NCI-H345 (cell line): ENCODE measurements around the gene EIF1B.
"Not testable (repeated sequence)": the region's sequence is repeated elsewhere in the genome, so short reads cannot be mapped to it uniquely, and the experiment has no call there.

Experiments used
- DNase-seq: peaks from one replicate; lab custom pipeline; 2025; lab: John Stamatoyannopoulos, UW

EIF1B gene

GRCh38 chr3:40309418-40309924 lies at the start of gene EIF1B:
TSS of gene EIF1B (plus strand) at chr3:40309707. CDS start at chr3:40309942, 235 bp downstream.
- DNase-seq = peak; percentile 95

GRCh38 chr3:40262331-40262730 lies 47.2 kb upstream of the EIF1B start:
- no peak for DNase-seq

- DNase-seq = no peak
Observed at GRCh38 chr3:40264451-40264850, 45.1 kb upstream of the EIF1B start.

GRCh38 chr3:40265181-40265580 lies 44.3 kb upstream of the EIF1B start:
- DNase-seq = no peak

- no peak for DNase-seq
Observed at GRCh38 chr3:40267937-40268724, 41.4 kb upstream of the EIF1B start.

- no peak for DNase-seq
Observed at GRCh38 chr3:40268802-40269524, 40.5 kb upstream of the EIF1B start.

GRCh38 chr3:40278791-40279190 lies 30.7 kb upstream of the EIF1B start:
- no peak for DNase-seq

- DNase-seq = no peak
Observed at GRCh38 chr3:40281995-40282394, 27.5 kb upstream of the EIF1B start.

- DNase-seq = not testable (repeated sequence)
Observed at GRCh38 chr3:40283057-40283456, 26.4 kb upstream of the EIF1B start.

DNA sequence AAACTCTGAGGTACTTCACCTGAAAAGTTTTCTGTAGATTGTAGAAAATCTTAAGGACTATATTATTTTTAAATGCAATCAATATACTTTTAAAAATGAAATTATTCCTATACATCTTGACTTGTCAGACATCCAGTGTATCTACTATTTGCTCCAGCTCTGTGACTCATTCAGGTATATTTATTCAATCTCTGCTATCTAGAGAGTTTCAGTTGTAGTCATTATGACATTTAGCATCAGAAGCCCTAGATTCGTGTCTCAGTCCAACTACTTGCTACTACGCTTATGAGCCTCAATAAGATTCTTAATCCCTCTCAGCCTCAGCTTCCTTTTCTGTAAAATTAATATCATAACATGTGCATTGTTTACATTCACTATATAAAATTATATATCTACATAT lies 22.3 kb upstream of the EIF1B start:
- DNase-seq = no peak

DNA sequence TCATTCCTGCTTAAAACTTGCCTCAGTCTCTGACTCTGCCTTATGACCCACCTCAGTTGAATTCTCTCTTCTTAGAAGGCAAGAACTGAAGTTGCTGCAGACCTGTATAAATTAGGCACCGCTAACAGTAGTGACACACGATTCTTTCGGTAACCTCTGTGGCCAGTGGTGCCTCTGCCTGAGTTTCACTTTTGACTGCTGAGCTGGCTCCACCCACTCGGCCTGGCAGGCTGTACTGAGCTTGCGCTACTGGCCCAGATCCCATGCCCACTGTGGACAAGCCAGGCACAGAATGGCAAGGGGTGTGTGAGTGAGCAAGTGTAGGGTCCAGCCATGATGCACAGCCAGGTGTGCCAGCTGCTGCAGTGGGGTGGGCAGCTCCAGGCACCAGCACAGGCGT lies 19.1 kb upstream of the EIF1B start:
- DNase-seq = no peak

- DNase-seq = no peak
Observed at GRCh38 chr3:40291471-40291870, 18.0 kb upstream of the EIF1B start.

DNA sequence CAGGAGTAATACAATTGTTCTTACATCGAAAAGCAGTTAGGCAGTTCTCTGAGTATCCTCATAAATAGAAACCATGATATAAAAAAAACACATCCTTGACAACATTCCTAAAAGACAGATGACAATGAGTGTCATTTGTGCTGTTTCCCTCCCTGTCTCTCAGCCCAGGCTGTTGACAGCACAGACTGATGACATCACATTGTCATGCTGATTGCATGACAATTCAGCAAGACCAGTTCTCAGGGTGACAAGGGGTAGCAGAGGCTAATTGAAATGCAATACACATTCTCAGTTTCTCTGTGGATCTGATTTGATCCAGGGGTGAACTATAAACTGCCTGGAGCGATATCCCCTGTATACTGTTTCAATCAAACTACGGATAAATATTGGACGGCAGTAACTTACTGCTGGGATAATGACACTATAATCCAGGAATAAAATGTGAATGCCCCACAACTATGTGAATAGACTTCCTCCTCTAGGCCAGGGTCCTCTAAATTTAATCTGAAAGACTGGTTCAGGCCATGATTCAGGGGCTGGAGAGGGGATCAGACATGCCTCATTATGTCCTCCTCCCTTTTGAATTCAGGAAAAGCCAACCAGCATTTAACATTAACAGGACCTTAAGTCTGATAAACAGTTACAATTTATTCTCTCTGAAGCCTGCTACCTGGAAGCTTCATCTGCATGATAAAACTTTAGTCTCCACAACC lies 16.7 kb upstream of the EIF1B start:
- DNase-seq = no peak

DNA sequence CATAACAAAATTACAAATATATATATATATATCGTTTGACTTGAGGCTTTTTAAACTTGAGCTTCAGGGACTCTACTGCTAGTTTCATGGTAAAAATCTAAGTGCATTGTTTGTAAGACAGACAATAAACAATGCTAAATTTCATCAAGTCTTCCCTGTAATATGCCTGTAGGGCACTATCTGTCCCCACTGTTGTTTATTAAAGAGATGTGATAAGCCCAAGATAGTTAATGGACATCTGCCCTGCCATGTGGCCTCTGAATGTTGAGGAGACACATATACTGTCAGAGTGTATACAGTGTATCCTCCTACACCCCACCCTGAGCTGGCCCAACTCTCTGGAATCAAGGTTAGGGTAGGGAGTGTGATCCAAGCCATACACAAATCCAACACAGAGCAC lies 15.1 kb upstream of the EIF1B start:
- no peak for DNase-seq

- no peak for DNase-seq
Observed at GRCh38 chr3:40298075-40298474, 11.4 kb upstream of the EIF1B start.

- no peak for DNase-seq
Observed at GRCh38 chr3:40299130-40299720, 10.3 kb upstream of the EIF1B start.

GRCh38 chr3:40299721-40300335 lies 9.7 kb upstream of the EIF1B start:
- no peak for DNase-seq

GRCh38 chr3:40302784-40303183 lies 6.7 kb upstream of the EIF1B start:
- no peak for DNase-seq

GRCh38 chr3:40304352-40304751 lies 5.2 kb upstream of the EIF1B start:
- no peak for DNase-seq

DNA sequence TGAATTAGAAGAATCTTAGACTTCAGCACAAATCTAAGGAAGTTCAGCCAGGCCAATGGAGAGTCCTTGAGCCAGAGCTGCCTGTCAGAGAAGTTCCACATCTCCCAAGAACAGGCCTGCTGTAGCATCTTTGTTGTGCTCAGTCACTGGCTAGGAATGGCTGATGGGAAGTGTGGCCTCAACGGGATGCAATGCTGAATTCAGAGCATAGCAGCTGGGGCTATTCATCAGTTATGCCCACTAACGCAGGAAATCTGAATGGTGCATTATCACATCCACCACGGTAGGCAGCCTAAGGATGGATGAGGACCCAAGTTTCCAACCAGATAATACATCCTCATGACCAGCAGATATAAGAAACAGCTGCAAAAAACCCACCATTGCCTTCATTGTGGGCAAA lies 3.2 kb upstream of the EIF1B start:
- no peak for DNase-seq

DNA sequence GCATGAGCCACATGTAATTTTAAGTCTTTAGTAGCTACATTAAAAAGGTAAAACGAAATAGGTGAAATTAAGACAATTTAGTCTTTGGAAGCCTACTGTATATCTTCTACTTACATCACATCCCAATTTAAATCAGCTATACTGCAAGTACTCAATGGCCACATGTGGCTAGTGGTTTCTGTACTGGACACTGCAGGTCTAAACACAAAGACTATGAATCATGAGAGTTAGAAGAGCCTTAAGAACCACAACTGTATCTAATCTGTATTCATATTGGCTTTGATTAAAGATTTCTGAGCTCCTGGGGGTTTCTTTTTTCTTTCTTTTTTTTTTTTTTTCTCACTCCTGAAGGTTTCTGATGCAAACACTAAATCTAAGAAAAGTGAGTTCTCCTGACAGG lies 2.3 kb upstream of the EIF1B start:
- no peak for DNase-seq
